ENCODE data around the gene UTP15. TPM values are rescaled to one million over a fixed set of nuclear protein-coding genes. Genes with fewer than 3 reads are reported as not detected.

UTP15 gene
- total and polyA plus RNA-seq, 10 of the 15 experiments (the other 5 are each of a cell fraction or from before 2014, with no cell fraction given), result 22.5 to 39.4 (median 29.6) TPM

GRCh38 chr5:73544429-73545402 is 20.8 kb upstream of the UTP15 start:
- no peak overlapping the region for H3K27ac ChIP-seq (ENCODE audit: control insufficient read depth, insufficient read depth)
- H3K9me3 ChIP-seq (replicated peaks; ENCODE audit: control insufficient read depth, insufficient read depth, low read length), result no peaks in the 10 kb centered on the region
- no peak overlapping the region for H2AFZ ChIP-seq (ENCODE audit: control insufficient read depth, low read depth, low read length)
- no peak overlapping the region for H3K4me2 ChIP-seq (ENCODE audit: control insufficient read depth, insufficient read depth)
- 52% methylated on average over 9 of the region's 9 CpGs for WGBS (ENCODE audit: insufficient coverage, insufficient replicate concordance, low lambda C conversion rate, missing lambda C conversion rate)
- ChIA-PET SMC1A (ENCODE audit: uncharacterized antibody, unreplicated experiment) (no interaction called here), RAD21 (ENCODE audit: unreplicated experiment) (interaction anchor here (0.9 kb wide), 1 partner anchor 9 kb away, joined by 3 read pairs; no protein-coding TSS in a partner anchor), CTCF (no interaction called here), POLR2A (no interaction called here)
- intact Hi-C loops (cut with micrococcal nuclease; ENCODE audit: unreplicated experiment) (no loop called here), in situ Hi-C loops (cut with MboI) (no loop called here)
- no TSS peak for BruUV-seq (replicated peaks)
- no peaks in the 10 kb centered on the region for H3K4me1 ChIP-seq (ENCODE audit: control insufficient read depth, insufficient read depth, low read length)
- no peaks in the 10 kb centered on the region for H3K27me3 ChIP-seq (replicated peaks in 1 of 2; ENCODE audit: control insufficient read depth in 2 of 2, insufficient read depth in 2 of 2, low read length in 1 of 2)
- H4K20me1 ChIP-seq (ENCODE audit: control insufficient read depth, insufficient read depth), result no peaks in the 10 kb centered on the region
- H3K9ac ChIP-seq (ENCODE audit: control insufficient read depth, insufficient read depth, low read length), result no peak overlapping the region
- no peaks in the 10 kb centered on the region for H3K79me2 ChIP-seq (ENCODE audit: control insufficient read depth, insufficient read depth, low read length)
- H3K4me3 ChIP-seq, result no peak overlapping the region
- no peak for DNase-seq (ENCODE audit: low read depth, low spot score)
- no peaks in the 10 kb centered on the region for H3K36me3 ChIP-seq (ENCODE audit: control insufficient read depth in 2 of 2, insufficient read depth in 2 of 2, low read length in 1 of 2)
- TF ChIP-seq MEF2B (IDR thresholded peaks at IDR 0.05; ENCODE audit: partially characterized antibody, poor library complexity, severe bottlenecking) (no peak), RAD51 (IDR thresholded peaks at IDR 0.05) (peak; percentile 49; the same call in 1 of the 2 replicates)
- ATAC-seq, result no peak
- no peak for FAIRE-seq

- H3K4me2 ChIP-seq (ENCODE audit: control insufficient read depth, insufficient read depth), result no peak overlapping the region
- 0% methylated on average over 1 of the region's 1 CpG for WGBS (ENCODE audit: insufficient coverage, insufficient replicate concordance, low lambda C conversion rate, missing lambda C conversion rate)
- SMC1A ChIA-PET (ENCODE audit: uncharacterized antibody, unreplicated experiment), result no interaction called here
- in situ Hi-C loops (cut with MboI), result no loop called here
- no peaks in the 10 kb centered on the region for H3K79me2 ChIP-seq (ENCODE audit: control insufficient read depth, insufficient read depth, low read length)
- H3K27me3 ChIP-seq (replicated peaks in 1 of 2; ENCODE audit: control insufficient read depth in 2 of 2, insufficient read depth in 2 of 2, low read length in 1 of 2), result no peaks in the 10 kb centered on the region
- ATAC-seq, result no peak
- POLR2A ChIA-PET, result no interaction called here
- no peak overlapping the region for H3K4me3 ChIP-seq
- RAD21 ChIA-PET (ENCODE audit: unreplicated experiment), result no interaction called here
- H3K27ac ChIP-seq (ENCODE audit: control insufficient read depth, insufficient read depth), result no peak overlapping the region
- DNase-seq (ENCODE audit: low read depth, low spot score), result no peak
- no peaks in the 10 kb centered on the region for H3K36me3 ChIP-seq (ENCODE audit: control insufficient read depth in 2 of 2, insufficient read depth in 2 of 2, low read length in 1 of 2)
- H2AFZ ChIP-seq (ENCODE audit: control insufficient read depth, low read depth, low read length), result no peak overlapping the region
- no peak for FAIRE-seq
- no peaks in the 10 kb centered on the region for H3K4me1 ChIP-seq (ENCODE audit: control insufficient read depth, insufficient read depth, low read length)
- CTCF ChIA-PET, result no interaction called here
- no peak overlapping the region for H3K9ac ChIP-seq (ENCODE audit: control insufficient read depth, insufficient read depth, low read length)
- no TSS peak for BruUV-seq (replicated peaks)
- H3K9me3 ChIP-seq (replicated peaks; ENCODE audit: control insufficient read depth, insufficient read depth, low read length), result no peaks in the 10 kb centered on the region
- intact Hi-C loops (cut with micrococcal nuclease; ENCODE audit: unreplicated experiment), result no loop called here
- no peaks in the 10 kb centered on the region for H4K20me1 ChIP-seq (ENCODE audit: control insufficient read depth, insufficient read depth)
- TF ChIP-seq PAX5 (IDR thresholded peaks at IDR 0.05; ENCODE audit: borderline replicate concordance, low read depth, low read length), result no peak
- TF ChIP-seq SKIL (IDR thresholded peaks at IDR 0.05; ENCODE audit: low read depth, poor library complexity, severe bottlenecking), result no peak
- TF ChIP-seq SMARCA5 (IDR thresholded peaks at IDR 0.05), result no peak
- no peak for TF ChIP-seq HSF1 (IDR thresholded peaks at IDR 0.05; ENCODE audit: low read depth, low read length)
- TF ChIP-seq MEF2A (IDR thresholded peaks at IDR 0.05; ENCODE audit: insufficient read depth, low read depth, low read length), result no peak
- TF ChIP-seq ZNF384 (IDR thresholded peaks at IDR 0.05; ENCODE audit: borderline replicate concordance, low read depth, low read length), result no peak
- TF ChIP-seq NKRF (conservative IDR thresholded peaks at IDR 0.05), result no peak
These were observed 20.2 kb upstream of the UTP15 start for GRCh38 chr5:73545403-73545779.

Data from GM12878 (cell line).